Bone marrow (tissue), 2 donors: Measurements from ENCODE around the gene PSMD1.
"Not testable (repeated sequence)": the region's sequence is repeated elsewhere in the genome, so short reads cannot be mapped to it uniquely, and the experiment has no call there.

Experiments
- DNase-seq, 2 donors: peaks; one replicate each; lab custom pipeline; 2025; lab: John Stamatoyannopoulos, UW

The PSMD1 gene

GRCh38 chr2:231056453-231057416 lies at the start of gene PSMD1:
Gene PSMD1 (plus strand): TSS chr2:231056867. CDS start chr2:231057026, 159 bp downstream.
- DNase-seq: peak; percentile 81 to 92

DNA sequence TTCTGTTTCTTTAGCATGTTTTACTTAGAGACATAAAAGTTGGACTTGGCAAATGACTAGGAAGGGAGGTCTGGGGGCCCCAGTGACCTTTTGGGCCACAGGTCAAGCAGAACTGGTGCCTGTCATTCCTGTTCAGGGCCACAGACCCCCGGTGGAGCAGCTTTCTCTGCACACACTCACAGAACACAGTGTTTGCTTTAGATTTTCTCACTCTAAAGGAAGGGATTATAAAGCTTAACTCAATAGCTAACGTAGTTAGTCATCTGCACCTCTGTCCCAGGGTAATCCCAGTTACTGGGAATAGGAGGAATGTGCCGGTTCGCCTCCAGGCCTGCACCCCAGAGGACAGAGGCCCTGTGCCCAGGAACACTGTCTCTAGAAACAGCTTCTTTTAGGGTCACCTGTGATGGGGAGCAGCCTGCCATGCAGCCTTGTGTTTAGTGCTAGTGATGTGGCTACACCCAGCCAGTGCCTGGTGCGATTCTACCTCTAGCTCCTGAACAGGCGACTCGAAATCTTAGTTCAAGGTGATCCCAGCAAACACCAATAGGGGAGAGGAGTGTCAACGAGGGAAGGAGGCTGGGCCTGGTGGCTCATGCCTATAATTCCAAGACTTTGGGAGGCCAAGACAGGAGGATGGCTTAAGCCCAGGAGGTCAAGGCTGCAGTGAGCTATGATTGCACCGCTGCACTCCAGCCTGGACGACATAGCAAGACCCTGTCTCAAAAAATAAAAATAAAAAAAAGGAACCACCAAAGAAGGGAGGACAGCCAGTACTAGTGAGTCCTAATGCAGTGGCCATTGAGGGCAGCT lies 49.2 kb upstream of the PSMD1 start:
- no peak for DNase-seq

GRCh38 chr2:231008131-231008530 lies 48.5 kb upstream of the PSMD1 start:
- no peak for DNase-seq

DNA sequence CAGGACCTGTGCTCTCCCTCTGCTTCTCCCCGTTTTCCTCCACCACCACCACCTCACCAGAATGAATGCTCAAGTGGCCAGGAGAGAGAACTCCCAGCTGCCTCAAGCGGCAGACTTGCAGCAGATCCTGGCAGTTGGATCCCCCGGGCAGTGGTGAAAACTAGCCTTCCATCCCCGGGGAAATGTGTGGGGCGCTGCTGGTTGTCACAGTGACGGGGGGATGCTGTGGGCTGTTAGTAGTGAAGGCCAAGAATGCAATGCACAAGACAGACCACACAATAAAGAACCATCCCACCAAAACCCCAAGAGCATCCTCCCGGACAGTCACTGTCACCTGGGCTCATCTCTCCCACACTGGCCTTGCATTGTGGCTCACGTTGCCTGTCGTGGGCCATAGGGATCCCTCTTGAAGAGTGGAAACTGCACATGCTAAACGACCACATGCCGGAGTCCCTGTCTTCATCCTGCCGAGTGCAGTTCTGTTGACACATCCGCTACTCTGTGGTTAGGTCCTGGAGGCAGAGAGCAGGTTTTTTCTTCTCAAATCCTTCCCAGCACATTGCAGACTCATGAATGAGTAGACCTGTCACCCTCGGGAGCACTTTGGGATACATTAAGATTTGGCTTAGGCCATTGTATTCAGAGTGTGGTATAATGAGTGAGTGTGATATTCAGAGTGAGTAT lies 47.3 kb upstream of the PSMD1 start:
- DNase-seq: no peak

GRCh38 chr2:231010201-231010730 lies 46.4 kb upstream of the PSMD1 start:
- no peak for DNase-seq

GRCh38 chr2:231011526-231011925 lies 45.1 kb upstream of the PSMD1 start:
- DNase-seq: no peak

GRCh38 chr2:231012463-231012862 lies 44.2 kb upstream of the PSMD1 start:
- DNase-seq: no peak

DNA sequence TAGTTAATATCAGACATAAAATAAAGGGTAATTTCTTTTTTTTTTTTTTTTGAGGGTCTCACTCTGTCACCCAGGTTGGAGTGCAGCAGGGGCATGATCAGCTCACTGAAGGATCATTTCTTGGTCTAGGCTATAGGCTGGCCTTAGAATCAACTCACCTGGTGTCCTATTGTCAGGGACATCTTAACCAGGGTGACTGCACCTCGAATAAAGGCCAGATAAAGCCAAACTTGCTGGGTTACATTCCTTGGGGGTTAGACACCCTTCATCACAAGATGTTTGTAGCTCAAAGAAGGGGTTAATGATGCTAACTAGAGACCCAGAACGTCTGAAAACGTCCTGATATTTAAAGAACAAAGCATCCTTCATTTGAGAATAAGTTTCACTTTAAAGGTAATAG lies 42.8 kb upstream of the PSMD1 start:
- DNase-seq: no peak

DNA sequence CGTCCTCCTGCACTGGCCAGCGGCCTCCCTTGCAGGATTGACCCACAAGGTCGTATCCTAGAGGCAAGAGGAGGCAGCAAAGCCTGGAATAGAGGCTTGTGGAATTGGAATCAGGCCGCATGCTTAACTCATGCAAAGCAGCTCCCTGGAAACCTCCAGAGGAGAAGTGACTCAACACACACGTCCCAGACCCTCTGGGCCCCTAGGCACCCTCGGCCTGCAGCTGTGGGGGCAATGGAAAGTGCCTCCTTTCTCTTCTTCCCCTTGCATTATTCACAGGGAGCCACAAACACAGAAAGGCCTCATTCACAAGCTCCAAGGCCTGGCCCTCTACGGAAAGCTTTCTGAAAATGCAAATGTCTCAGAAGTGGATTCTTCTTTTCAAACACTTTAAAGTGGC lies 41.2 kb upstream of the PSMD1 start:
- DNase-seq: no peak

- DNase-seq: no peak
These were observed 40.7 kb upstream of the PSMD1 start for GRCh38 chr2:231015926-231016325.

- no peak for DNase-seq
These were observed 40.0 kb upstream of the PSMD1 start for GRCh38 chr2:231016566-231017230.

GRCh38 chr2:231017231-231017598 lies 39.5 kb upstream of the PSMD1 start:
- no peak for DNase-seq

GRCh38 chr2:231018184-231018583 lies 38.5 kb upstream of the PSMD1 start:
- DNase-seq: no peak

DNA sequence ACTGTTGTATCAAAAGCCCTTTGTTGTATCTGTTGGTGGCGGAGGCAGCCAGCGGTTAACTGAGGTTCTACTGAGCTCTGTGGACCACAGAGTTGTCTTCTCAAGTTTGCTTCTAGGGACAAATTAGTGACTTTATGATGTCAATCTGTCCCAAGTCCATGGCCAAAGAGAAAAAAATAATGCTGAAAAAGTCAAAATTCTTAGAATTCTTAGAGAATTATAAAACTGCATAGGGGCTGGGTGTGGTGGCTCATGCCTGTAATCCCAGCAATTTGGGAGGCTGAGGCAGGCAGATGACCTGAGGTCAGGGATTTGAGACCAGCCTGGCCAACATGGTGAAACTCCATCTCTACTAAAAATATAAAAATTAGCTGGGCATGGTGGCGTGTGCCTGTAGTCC lies 31.6 kb upstream of the PSMD1 start:
- not testable (repeated sequence) for DNase-seq

DNA sequence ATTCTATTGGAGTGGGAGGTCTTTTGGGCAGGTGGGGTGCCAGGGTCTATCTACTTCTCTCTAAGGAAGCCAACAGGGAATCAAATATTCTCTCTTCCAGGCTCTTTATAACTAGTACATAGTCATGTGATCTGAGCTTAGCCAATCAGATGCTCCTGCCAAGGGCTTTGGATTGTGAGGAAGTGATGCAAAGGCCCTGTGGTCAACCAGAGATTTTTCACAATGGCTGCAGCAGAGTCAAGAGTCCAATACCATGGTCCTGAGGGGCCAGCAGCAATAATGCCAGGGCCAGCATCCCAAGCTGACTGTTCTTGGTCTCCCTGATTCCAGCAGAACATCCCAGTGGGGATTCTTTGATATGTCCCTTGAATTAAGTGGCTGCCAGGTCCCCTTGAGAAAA lies 27.8 kb upstream of the PSMD1 start:
- no peak for DNase-seq

- DNase-seq: no peak
These were observed 27.1 kb upstream of the PSMD1 start for GRCh38 chr2:231029563-231029962.

DNA sequence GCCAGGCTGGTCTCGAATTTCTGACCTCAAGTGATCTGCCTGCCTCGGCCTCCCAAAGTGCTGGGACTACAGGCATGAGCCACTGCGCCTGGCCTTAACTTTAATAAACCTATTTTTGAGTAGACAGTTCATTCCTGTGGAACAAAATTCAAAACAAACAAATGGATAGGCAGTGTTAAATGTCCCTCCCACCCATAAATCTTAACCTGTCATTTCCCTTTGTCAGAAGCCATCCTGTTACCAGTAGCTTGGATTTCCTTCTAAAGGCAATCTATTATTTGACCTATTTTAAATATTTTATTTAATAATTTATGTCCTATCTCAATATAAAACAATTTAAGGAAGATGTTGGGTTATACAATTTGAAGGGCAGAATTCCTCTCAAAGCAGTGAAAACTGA lies 25.9 kb upstream of the PSMD1 start:
- no peak for DNase-seq

- no peak for DNase-seq
These were observed 24.0 kb upstream of the PSMD1 start for GRCh38 chr2:231032575-231033140.

- DNase-seq: no peak
These were observed 23.2 kb upstream of the PSMD1 start for GRCh38 chr2:231033147-231034132.

DNA sequence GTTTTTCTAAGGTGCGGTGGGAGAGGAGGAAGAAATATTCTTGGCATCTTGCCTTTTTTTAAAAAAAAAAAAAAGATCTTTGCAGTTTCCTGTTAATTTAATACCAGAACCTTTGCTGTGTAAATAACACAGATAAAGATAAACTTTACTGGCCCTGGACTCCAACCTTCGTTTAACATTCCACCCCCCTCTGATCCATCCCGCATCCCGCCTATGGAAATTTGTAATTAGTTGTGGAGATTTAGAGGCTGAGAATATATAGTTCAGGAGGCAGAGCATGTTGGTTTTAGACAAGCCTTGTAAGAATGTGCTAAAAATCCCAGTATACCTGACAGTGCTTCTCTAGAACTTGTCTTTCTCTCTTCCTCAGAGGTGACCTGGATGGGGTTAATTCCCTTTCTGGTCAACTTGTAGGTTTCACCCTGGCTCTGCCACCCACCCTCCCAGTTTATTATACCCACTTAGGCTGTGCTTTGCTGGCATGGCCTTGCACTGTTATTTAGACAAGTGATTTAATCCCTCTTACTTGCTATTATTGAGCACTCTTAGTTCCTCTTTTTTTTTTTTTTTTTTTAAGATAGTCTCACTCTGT lies 22.3 kb upstream of the PSMD1 start:
- no peak for DNase-seq
